ENCODE measurements around the gene BST1.

Gene BST1

GRCh38 chr4:15702941-15703403 lies at the start of gene BST1:
Gene BST1, plus strand, starts transcription at chr4:15703065. Its CDS starts 80 bp downstream, at chr4:15703145.
- Mint-ChIP-seq H3K27me3 (peaks cover 21% of the 10 kb centered on the region), H3K4me3 (peak within 1 kb of the TSS; percentile 81), H3K27ac (peak within 1 kb of the TSS; percentile 50), H3K4me1 (peaks cover 11% of the 10 kb centered on the region), H3K9me3 (no peaks in the 10 kb centered on the region), H3K36me3 (ENCODE audit: low read depth) (no peaks in the 10 kb centered on the region)
- DNase-seq (peak; percentile 55), ATAC-seq (peak; percentile 81)

GRCh38 chr4:15653420-15653819 lies 49.4 kb upstream of the BST1 start:
- H3K4me1 Mint-ChIP-seq, result peaks cover 81% of the 10 kb centered on the region
- H3K9me3 Mint-ChIP-seq, result no peaks in the 10 kb centered on the region
- peaks cover 5% of the 10 kb centered on the region for H3K36me3 Mint-ChIP-seq (ENCODE audit: low read depth)
- ATAC-seq, result no peak
- peak overlapping the region; percentile 91 for H3K27ac Mint-ChIP-seq
- DNase-seq, result no peak
- H3K27me3 Mint-ChIP-seq, result no peaks in the 10 kb centered on the region
- H3K4me3 Mint-ChIP-seq, result peak overlapping the region; percentile 97

DNA sequence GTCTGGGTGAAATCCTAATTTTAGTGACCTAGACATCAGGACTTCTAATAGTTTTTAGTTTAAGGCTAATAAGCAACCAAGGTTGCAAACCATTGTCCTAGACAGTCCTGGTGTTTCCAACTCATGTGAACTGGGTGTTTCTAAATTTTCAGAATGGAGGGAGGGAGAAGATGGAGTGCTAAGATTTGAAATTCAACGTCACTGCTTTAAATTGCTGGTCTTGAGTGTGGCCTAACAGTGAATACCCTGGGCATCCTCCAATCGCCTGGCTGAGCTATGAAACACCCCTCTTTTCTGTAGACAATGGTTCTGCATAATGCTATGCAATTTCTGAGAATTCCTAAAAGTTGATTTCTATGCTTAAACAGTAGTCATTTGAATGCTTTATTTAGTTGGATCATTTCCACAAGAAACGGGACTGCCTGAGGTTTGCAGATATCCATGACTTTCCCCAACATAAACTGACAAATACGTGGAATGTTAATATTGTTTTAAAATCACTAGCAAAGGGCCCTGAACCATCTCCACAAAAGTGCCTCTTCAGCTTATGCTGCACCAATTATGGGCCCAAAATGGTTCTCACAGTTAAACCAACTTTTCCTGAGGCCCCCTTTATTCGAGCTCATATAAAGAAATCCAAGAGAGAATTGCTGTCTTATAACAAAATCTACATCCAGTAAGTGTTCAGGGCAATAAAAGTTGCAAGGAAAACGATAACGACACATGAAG lies 48.8 kb upstream of the BST1 start:
- ATAC-seq, result peak; percentile 37
- Mint-ChIP-seq H3K9me3 (no peaks in the 10 kb centered on the region), H3K27me3 (no peaks in the 10 kb centered on the region), H3K4me1 (peaks cover 80% of the 10 kb centered on the region), H3K36me3 (ENCODE audit: low read depth) (peaks cover 5% of the 10 kb centered on the region), H3K27ac (peak overlapping the region; percentile 91), H3K4me3 (peak overlapping the region; percentile 97)
- no peak for DNase-seq

GRCh38 chr4:15654593-15655222 lies 48.2 kb upstream of the BST1 start:
- Mint-ChIP-seq H3K27ac (peak overlapping the region; percentile 96), H3K36me3 (ENCODE audit: low read depth) (peaks cover 5% of the 10 kb centered on the region), H3K4me1 (peaks cover 80% of the 10 kb centered on the region), H3K27me3 (no peaks in the 10 kb centered on the region), H3K9me3 (no peaks in the 10 kb centered on the region), H3K4me3 (peak overlapping the region; percentile 97)
- DNase-seq (peak; percentile 56), ATAC-seq (peak; percentile 35)

- Mint-ChIP-seq H3K4me1 (peaks cover 81% of the 10 kb centered on the region), H3K36me3 (ENCODE audit: low read depth) (peaks cover 5% of the 10 kb centered on the region), H3K27ac (peak within 1 kb of the TSS; percentile 96), H3K9me3 (no peaks in the 10 kb centered on the region), H3K27me3 (no peaks in the 10 kb centered on the region), H3K4me3 (peak within 1 kb of the TSS; percentile 97)
- ATAC-seq (peak; percentile 64), DNase-seq (peak; percentile 83)
These were observed 47.4 kb upstream of the BST1 start, which contains the start of gene FBXL5 for GRCh38 chr4:15655223-15656037. Gene FBXL5, minus strand, starts transcription at chr4:15655357. Its CDS starts 70 bp downstream, at chr4:15655287.

- H3K36me3 Mint-ChIP-seq (ENCODE audit: low read depth), result peaks cover 5% of the 10 kb centered on the region
- H3K4me1 Mint-ChIP-seq, result peaks cover 83% of the 10 kb centered on the region
- peak overlapping the region; percentile 87 for H3K4me3 Mint-ChIP-seq
- no peak for ATAC-seq
- H3K27ac Mint-ChIP-seq, result peak overlapping the region; percentile 96
- no peaks in the 10 kb centered on the region for H3K27me3 Mint-ChIP-seq
- H3K9me3 Mint-ChIP-seq, result no peaks in the 10 kb centered on the region
- no peak for DNase-seq
These were observed 46.8 kb upstream of the BST1 start for GRCh38 chr4:15656038-15656470.

GRCh38 chr4:15657366-15657765 lies 45.5 kb upstream of the BST1 start:
- H3K9me3 Mint-ChIP-seq, result no peaks in the 10 kb centered on the region
- peaks cover 5% of the 10 kb centered on the region for H3K36me3 Mint-ChIP-seq (ENCODE audit: low read depth)
- ATAC-seq (no peak), DNase-seq (no peak)
- no peak overlapping the region for H3K4me3 Mint-ChIP-seq
- peaks cover 78% of the 10 kb centered on the region for H3K4me1 Mint-ChIP-seq
- no peak overlapping the region for H3K27ac Mint-ChIP-seq
- no peaks in the 10 kb centered on the region for H3K27me3 Mint-ChIP-seq

DNA sequence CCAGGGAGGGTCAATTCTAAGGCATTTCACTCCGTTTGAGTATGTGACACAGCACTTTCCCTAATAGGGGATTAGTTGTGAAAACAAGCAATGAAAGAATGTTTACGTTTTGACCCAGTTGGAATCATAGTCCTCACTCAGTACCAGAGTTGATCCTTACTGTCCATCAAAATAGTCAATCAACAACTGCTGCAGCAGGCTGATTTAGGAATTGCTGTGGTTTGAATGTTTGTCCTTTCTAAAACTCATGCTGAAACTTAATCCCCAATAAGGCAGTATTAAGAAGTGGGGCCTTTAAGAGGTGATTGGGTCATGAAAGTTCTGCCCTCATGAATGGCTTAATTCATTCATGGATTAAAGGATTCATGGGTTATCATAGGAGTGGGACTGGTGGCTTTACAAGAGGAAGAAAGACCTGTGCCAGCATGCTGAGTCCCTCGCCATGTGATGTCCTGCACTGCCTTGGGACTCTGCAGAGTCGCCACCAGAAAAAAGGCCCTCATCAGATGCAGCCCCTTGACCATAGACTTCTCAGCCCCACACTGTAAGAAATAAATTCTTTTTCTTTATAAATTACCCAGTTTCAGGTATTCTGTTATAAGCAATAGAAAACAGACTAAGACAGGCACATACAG lies 44.6 kb upstream of the BST1 start:
- Mint-ChIP-seq H3K9me3 (no peaks in the 10 kb centered on the region), H3K4me1 (peaks cover 69% of the 10 kb centered on the region), H3K27me3 (no peaks in the 10 kb centered on the region)

DNA sequence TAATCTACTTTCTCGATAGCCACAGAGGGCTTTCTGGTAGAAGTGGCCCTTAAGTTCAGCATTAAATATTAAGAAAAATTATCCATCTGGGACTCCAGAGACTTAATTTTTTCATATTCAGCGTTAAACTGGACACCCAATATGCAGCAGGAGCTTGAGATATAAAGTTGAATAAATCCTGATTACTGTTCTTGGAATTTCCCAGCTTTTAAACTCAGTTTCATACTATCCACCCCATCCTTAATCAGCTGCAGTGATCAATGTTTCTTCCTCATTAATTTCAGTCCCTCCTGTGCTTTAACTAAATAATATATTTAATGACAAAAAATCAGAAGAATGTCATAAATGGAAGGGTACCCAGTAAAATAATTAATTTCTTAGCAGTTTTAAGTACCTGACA lies 44.1 kb upstream of the BST1 start:
- H3K27ac Mint-ChIP-seq, result no peak overlapping the region
- peaks cover 4% of the 10 kb centered on the region for H3K36me3 Mint-ChIP-seq (ENCODE audit: low read depth)
- H3K4me3 Mint-ChIP-seq, result no peak overlapping the region
- DNase-seq, result no peak
- H3K27me3 Mint-ChIP-seq, result no peaks in the 10 kb centered on the region
- no peak for ATAC-seq
- H3K9me3 Mint-ChIP-seq, result no peaks in the 10 kb centered on the region
- H3K4me1 Mint-ChIP-seq, result peaks cover 64% of the 10 kb centered on the region

More for the DNA sequence above, 44.6 kb upstream of the BST1 start:
- ATAC-seq, result no peak
- H3K36me3 Mint-ChIP-seq (ENCODE audit: low read depth), result peaks cover 5% of the 10 kb centered on the region
- no peak overlapping the region for H3K27ac Mint-ChIP-seq
- DNase-seq, result no peak
- H3K4me3 Mint-ChIP-seq, result no peak overlapping the region

- no peaks in the 10 kb centered on the region for H3K9me3 Mint-ChIP-seq
- DNase-seq (no peak), ATAC-seq (peak; percentile 63)
- peak overlapping the region; percentile 25 for H3K4me3 Mint-ChIP-seq
- peaks cover 3% of the 10 kb centered on the region for H3K36me3 Mint-ChIP-seq (ENCODE audit: low read depth)
- peaks cover 57% of the 10 kb centered on the region for H3K4me1 Mint-ChIP-seq
- no peaks in the 10 kb centered on the region for H3K27me3 Mint-ChIP-seq
- peak overlapping the region; percentile 83 for H3K27ac Mint-ChIP-seq
These were observed 42.9 kb upstream of the BST1 start for GRCh38 chr4:15659768-15660570.

- no peak for ATAC-seq
- H3K27ac Mint-ChIP-seq, result no peak overlapping the region
- no peak overlapping the region for H3K4me3 Mint-ChIP-seq
- peaks cover 19% of the 10 kb centered on the region for H3K4me1 Mint-ChIP-seq
- H3K9me3 Mint-ChIP-seq, result no peaks in the 10 kb centered on the region
- DNase-seq, result no peak
- H3K36me3 Mint-ChIP-seq (ENCODE audit: low read depth), result peaks cover 9% of the 10 kb centered on the region
- H3K27me3 Mint-ChIP-seq, result no peaks in the 10 kb centered on the region
These were observed 37.0 kb upstream of the BST1 start for GRCh38 chr4:15665753-15666365.

- peaks cover 10% of the 10 kb centered on the region for H3K4me1 Mint-ChIP-seq
- peaks cover 9% of the 10 kb centered on the region for H3K36me3 Mint-ChIP-seq (ENCODE audit: low read depth)
- H3K27me3 Mint-ChIP-seq, result no peaks in the 10 kb centered on the region
- DNase-seq, result no peak
- no peak overlapping the region for H3K4me3 Mint-ChIP-seq
- no peak for ATAC-seq
- H3K9me3 Mint-ChIP-seq, result no peaks in the 10 kb centered on the region
- H3K27ac Mint-ChIP-seq, result no peak overlapping the region
These were observed 35.9 kb upstream of the BST1 start for GRCh38 chr4:15667006-15667405.

All from activated naive CD8-positive, alpha-beta T cell treated with anti-CD3 and anti-CD28 coated beads, Interleukin-2, amount 50 U/mL, for 24 hours (primary cell).